A673 (cell line): ENCODE measurements around the gene SF3B1. TPM values are rescaled to one million over a fixed set of nuclear protein-coding genes. Genes with fewer than 3 reads are reported as not detected.

Source experiments
- BruUV-seq: library from RNA; stranded (reverse); fragments of 400-500 nt; replicated peaks from 2 replicates; lab custom pipeline; 2021; lab: Mats Ljungman, UMichigan
- CTCF ChIA-PET: fragments of 300-600 bp; sonication (Branson Sonifier 250); formaldehyde crosslinking; loops from one replicate; lab custom pipeline; 2022; ENCODE audit warnings: antibody characterized with exemption; lab: Charles Lee
- POLR2A ChIA-PET: fragments of 300-600 bp; sonication (Branson Sonifier 250); formaldehyde crosslinking; loops from one replicate; lab custom pipeline; 2022; ENCODE audit warnings: antibody characterized with exemption; ENCODE audit not compliant: low non-redundant PET; lab: Charles Lee
- DNase-seq: peaks from one replicate; pipeline ENCODE4 v3.0.0-alpha.2; 2015; ENCODE audit warnings: low spot score
- H3K27ac ChIP-seq: fragments of 200-600 bp; sonication (generic); 2 replicates; pipeline ENCODE4 v1.5.1; 2016; ENCODE audit warnings: mixed run types, low read depth, mild to moderate bottlenecking, mixed read lengths, antibody characterized with exemption, low read length; ENCODE audit not compliant: poor library complexity, severe bottlenecking
- H3K27me3 ChIP-seq: fragments of 200-600 bp; sonication (generic); replicated peaks from 2 replicates; pipeline ENCODE4 v1.6.1; 2017; ENCODE audit warnings: mixed run types, low read depth, mild to moderate bottlenecking, mixed read lengths, antibody characterized with exemption, low read length; ENCODE audit not compliant: insufficient read depth, poor library complexity
- H3K36me3 ChIP-seq: fragments of 200-600 bp; sonication (generic); 2 replicates; pipeline ENCODE4 v1.6.1; 2016; ENCODE audit warnings: mixed run types, mild to moderate bottlenecking, mixed read lengths, antibody characterized with exemption, low read length; ENCODE audit not compliant: insufficient read depth, poor library complexity, severe bottlenecking
- H3K4me1 ChIP-seq: fragments of 200-600 bp; sonication (generic); 2 replicates; pipeline ENCODE4 v1.6.1; 2017; ENCODE audit warnings: mixed run types, mild to moderate bottlenecking, mixed read lengths, antibody characterized with exemption, low read length; ENCODE audit not compliant: insufficient read depth, poor library complexity, severe bottlenecking
- H3K4me3 ChIP-seq: fragments of 200-600 bp; sonication (generic); 2 replicates; pipeline ENCODE4 v1.5.1; 2016; ENCODE audit warnings: low read depth, mixed run types, mild to moderate bottlenecking, mixed read lengths, low read length; ENCODE audit not compliant: poor library complexity, severe bottlenecking
- H3K9me3 ChIP-seq: fragments of 200-600 bp; sonication (generic); 2 replicates; pipeline ENCODE4 v1.6.1; 2016; ENCODE audit warnings: mixed run types, low read depth, mild to moderate bottlenecking, mixed read lengths, antibody characterized with exemption, low read length; ENCODE audit not compliant: poor library complexity, severe bottlenecking
- CTCF ChIP-seq: fragments of 300-800, 200-600 bp; sonication (generic); conservative IDR thresholded peaks from 2 replicates; pipeline ENCODE4 v1.5.1; 2017; ENCODE audit warnings: low read depth, mild to moderate bottlenecking, antibody characterized with exemption, low read length, moderate library complexity, mixed read lengths
- EZH2 ChIP-seq: fragments of 200-600 bp; sonication (generic); IDR thresholded peaks from 2 replicates; pipeline ENCODE4 v1.6.1; 2017; ENCODE audit warnings: borderline replicate concordance, low read depth, mild to moderate bottlenecking, mixed read lengths, antibody characterized with exemption, low read length; ENCODE audit not compliant: poor library complexity, severe bottlenecking
- intact Hi-C: fragments of 100-400 bp; cut with micrococcal nuclease; formaldehyde crosslinking; loops from one replicate; pipeline ENCODE4 v1.10.0; 2022; ENCODE audit not compliant: unreplicated experiment
- total RNA-seq: library from RNA; stranded (reverse); gene quantifications from 2 replicates; pipeline ENCODE4 v1.2.3, GENCODE V29; 2021

SF3B1 gene
- total RNA-seq, 1 experiment from 2014 or later: 287 TPM

- peaks cover 29% of the 10 kb centered on the region for H3K36me3 ChIP-seq
- DNase-seq: no peak
- no peaks in the 10 kb centered on the region for H3K27me3 ChIP-seq
- CTCF ChIA-PET: no interaction called here
- POLR2A ChIA-PET: no interaction called here
- H3K4me3 ChIP-seq: no peak overlapping the region
- no peaks in the 10 kb centered on the region for H3K4me1 ChIP-seq
- no peaks in the 10 kb centered on the region for H3K9me3 ChIP-seq
- BruUV-seq: no TSS peak
- TF ChIP-seq CTCF: no peak
- H3K27ac ChIP-seq: no peak overlapping the region
- intact Hi-C loops: no loop called here
These were observed 45.8 kb downstream of the SF3B1 start for GRCh38 chr2:197388866-197389587.

- peaks cover 16% of the 10 kb centered on the region for H3K36me3 ChIP-seq
- POLR2A ChIA-PET: no interaction called here
- CTCF ChIA-PET: no interaction called here
- BruUV-seq: no TSS peak
- no peaks in the 10 kb centered on the region for H3K4me1 ChIP-seq
- DNase-seq: no peak
- H3K4me3 ChIP-seq: no peak overlapping the region
- no peaks in the 10 kb centered on the region for H3K9me3 ChIP-seq
- intact Hi-C loops: no loop called here
- TF ChIP-seq CTCF: no peak
- TF ChIP-seq EZH2: no peak
- no peaks in the 10 kb centered on the region for H3K27me3 ChIP-seq
- H3K27ac ChIP-seq: no peak overlapping the region
These were observed 47.6 kb downstream of the SF3B1 start for GRCh38 chr2:197387179-197387578.

- TF ChIP-seq EZH2: no peak
- TF ChIP-seq CTCF: no peak
- intact Hi-C loops: no loop called here
- CTCF ChIA-PET: no interaction called here
- no peak for DNase-seq
- H3K4me1 ChIP-seq: no peaks in the 10 kb centered on the region
- BruUV-seq: no TSS peak
- H3K27me3 ChIP-seq: no peaks in the 10 kb centered on the region
- H3K4me3 ChIP-seq: no peak overlapping the region
- peaks cover 7% of the 10 kb centered on the region for H3K36me3 ChIP-seq
- POLR2A ChIA-PET: no interaction called here
- no peak overlapping the region for H3K27ac ChIP-seq
- H3K9me3 ChIP-seq: no peaks in the 10 kb centered on the region
These were observed 48.6 kb downstream of the SF3B1 start for GRCh38 chr2:197386242-197386641.
